SK-N-SH (cell line): ENCODE measurements around the gene WWP2. TPM values are rescaled to one million over a fixed set of nuclear protein-coding genes. Genes with fewer than 3 reads are reported as not detected.
"Not testable (repeated sequence)": the region's sequence is repeated elsewhere in the genome, so short reads cannot be mapped to it uniquely, and the experiment has no call there.

Experiments used
- CTCF ChIA-PET: fragments of 300-600, 350-600 bp; formaldehyde crosslinking; extraction: SDS; loops from one replicate; lab custom pipeline; 2021; lab: Yijun Ruan, JAX
- POLR2A ChIA-PET: fragments of 350-600 bp; sonication (Branson Sonifier 250); formaldehyde crosslinking; extraction: SDS; loops from one replicate; lab custom pipeline; 2020; ENCODE audit warnings: antibody characterized with exemption, inconsistent platforms; lab: Yijun Ruan, JAX
- DNase-seq: peaks from one replicate; pipeline ENCODE4 v3.0.0; 2012
- H2AFZ ChIP-seq: fragments of 200-600 bp; sonication (generic); 2 replicates; pipeline ENCODE4 v1.8.1; 2016; ENCODE audit warnings: antibody characterized with exemption, mild to moderate bottlenecking, low read depth
- H3F3A ChIP-seq: fragments of 200-600 bp; sonication (generic); replicated peaks from 2 replicates; pipeline ENCODE3; 2016; ENCODE audit warnings: antibody characterized with exemption, mild to moderate bottlenecking; ENCODE audit not compliant: insufficient read depth
- H3K27ac ChIP-seq, 2 experiments: fragments of 200-500 bp in 1 of 2; fragments of 200-600 bp in 1 of 2; sonication (Bioruptor generic) in 1 of 2; sonication (generic), shearing (Covaris generic) in 1 of 2; 2 replicates each; pipeline versions ENCODE4 v1.5.1 to v1.6.1; 2014 to 2016; ENCODE audit warnings: low read depth in 2 of 2, inconsistent platforms in 1 of 2, low read length in 1 of 2, mild to moderate bottlenecking in 1 of 2, mixed read lengths in 1 of 2
- H3K27me3 ChIP-seq: fragments of 200-600 bp; sonication (generic), shearing (Covaris generic); 2 replicates; pipeline ENCODE4 v1.6.1; 2016; ENCODE audit warnings: mixed run types; ENCODE audit not compliant: insufficient read depth
- H3K36me3 ChIP-seq, 2 experiments: fragments of 200-500 bp in 1 of 2; fragments of 200-600 bp in 1 of 2; sonication (Bioruptor generic) in 1 of 2; sonication (generic) in 1 of 2; replicated peaks in 1 of 2; 2 replicates each; pipeline versions ENCODE3 to v1.5.1; 2014 to 2016; ENCODE audit warnings: low read length in 1 of 2, mild to moderate bottlenecking in 1 of 2; ENCODE audit not compliant: insufficient read depth in 2 of 2, control insufficient read depth in 1 of 2
- H3K4me1 ChIP-seq, 2 experiments: fragments of 200-500 bp in 1 of 2; fragments of 200-600 bp in 1 of 2; sonication (Bioruptor generic) in 1 of 2; sonication (generic), shearing (Covaris generic) in 1 of 2; 2 replicates each; pipeline versions ENCODE4 v1.5.1 to v1.6.1; 2014 to 2016; ENCODE audit warnings: low read depth in 1 of 2, low read length in 1 of 2, mixed run types in 1 of 2; ENCODE audit not compliant: insufficient read depth in 2 of 2, control insufficient read depth in 1 of 2
- H3K4me2 ChIP-seq: fragments of 200-600 bp; sonication (generic), shearing (Covaris generic); 2 replicates; pipeline ENCODE4 v1.6.1; 2017; ENCODE audit warnings: mixed run types
- H3K4me3 ChIP-seq, 2 experiments: fragments of 200-500 bp in 1 of 2; fragments of 200-600 bp in 1 of 2; sonication (Bioruptor generic) in 1 of 2; sonication (generic), shearing (Covaris generic) in 1 of 2; 2 replicates each; pipeline versions ENCODE4 v1.5.1 to v1.8.1; 2014 to 2016; ENCODE audit warnings: low read depth in 2 of 2, inconsistent platforms in 1 of 2, low read length in 1 of 2, mild to moderate bottlenecking in 1 of 2, mixed read lengths in 1 of 2, moderate library complexity in 1 of 2
- H3K79me2 ChIP-seq: fragments of 200-600 bp; sonication (generic); 2 replicates; pipeline ENCODE4 v1.8.1; 2017; ENCODE audit warnings: mild to moderate bottlenecking; ENCODE audit not compliant: insufficient read depth
- H3K9ac ChIP-seq: fragments of 200-600 bp; sonication (generic); 2 replicates; pipeline ENCODE4 v1.6.1; 2017; ENCODE audit warnings: mixed run types
- H3K9me2 ChIP-seq: fragments of 200-600 bp; sonication (generic); 2 replicates; pipeline ENCODE4 v1.6.1; 2017; ENCODE audit warnings: mixed run types
- H3K9me3 ChIP-seq: fragments of 200-600 bp; sonication (generic); 2 replicates; pipeline ENCODE4 v1.6.1; 2017; ENCODE audit warnings: mixed run types, mild to moderate bottlenecking, moderate library complexity
- H4K20me1 ChIP-seq: fragments of 200-600 bp; sonication (generic); 2 replicates; pipeline ENCODE4 v1.6.1; 2017; ENCODE audit warnings: mild to moderate bottlenecking, mixed run types; ENCODE audit not compliant: insufficient read depth
- CTCF ChIP-seq: fragments of 200-600 bp; sonication (generic); IDR thresholded peaks from 2 replicates; pipeline ENCODE4 v1.6.1; 2017; ENCODE audit warnings: antibody characterized with exemption, mild to moderate bottlenecking, moderate library complexity
- EP300 ChIP-seq, 2 experiments: IDR thresholded peaks; 2 replicates each; pipeline versions ENCODE4 v1.4.0 to v1.6.1; 2012; ENCODE audit warnings: borderline replicate concordance in 1 of 2, low read depth in 1 of 2, low read length in 1 of 2
- FOSL2 ChIP-seq: IDR thresholded peaks from 2 replicates; pipeline ENCODE4 v1.4.0; 2012; ENCODE audit warnings: low read depth, mild to moderate bottlenecking, moderate library complexity, borderline replicate concordance
- FOXM1 ChIP-seq: IDR thresholded peaks from 2 replicates; pipeline ENCODE4 v1.4.0; 2012; ENCODE audit warnings: low read depth, mild to moderate bottlenecking
- GABPA ChIP-seq: IDR thresholded peaks from 2 replicates; pipeline ENCODE4 v1.4.0; 2012; ENCODE audit warnings: low read depth, mild to moderate bottlenecking
- GATA2 ChIP-seq: sonication (generic); formaldehyde crosslinking; IDR thresholded peaks from 2 replicates; pipeline ENCODE4 v1.5.0; 2020; ENCODE audit warnings: mild to moderate bottlenecking, missing genetic modification reagents
- MAX ChIP-seq: IDR thresholded peaks from 2 replicates; pipeline ENCODE4 v1.4.0; 2012; ENCODE audit warnings: low read depth
- NFIC ChIP-seq: IDR thresholded peaks from 2 replicates; pipeline ENCODE4 v1.4.0; 2012; ENCODE audit warnings: borderline replicate concordance
- NRF1 ChIP-seq: IDR thresholded peaks from 2 replicates; pipeline ENCODE4 v1.6.1; 2012; ENCODE audit warnings: low read depth, mild to moderate bottlenecking, low read length
- PBX3 ChIP-seq: IDR thresholded peaks from 2 replicates; pipeline ENCODE4; 2012
- POLR2AphosphoS5 ChIP-seq: IDR thresholded peaks from 2 replicates; pipeline ENCODE4 v1.6.1; 2012; ENCODE audit warnings: low read depth, low read length
- RAD21 ChIP-seq: IDR thresholded peaks from 2 replicates; pipeline ENCODE4 v1.6.1; 2012; ENCODE audit warnings: mild to moderate bottlenecking, low read length
- RCOR1 ChIP-seq: fragments of 150-350 bp; IDR thresholded peaks from 2 replicates; pipeline ENCODE4 v1.6.1; 2017; ENCODE audit warnings: antibody characterized with exemption, low read length
- RFX5 ChIP-seq: IDR thresholded peaks from 2 replicates; pipeline ENCODE4 v1.6.1; 2012; ENCODE audit warnings: mild to moderate bottlenecking, improper control_type of control experiment, low read length
- RXRA ChIP-seq: IDR thresholded peaks from 2 replicates; pipeline ENCODE4 v1.4.0; 2012; ENCODE audit warnings: low read depth, mild to moderate bottlenecking, borderline replicate concordance
- TCF12 ChIP-seq: IDR thresholded peaks from 2 replicates; pipeline ENCODE4 v1.4.0; 2012
- TEAD4 ChIP-seq: IDR thresholded peaks from 2 replicates; pipeline ENCODE4 v1.4.0; 2012; ENCODE audit warnings: mild to moderate bottlenecking, borderline replicate concordance; ENCODE audit not compliant: insufficient read depth
- USF2 ChIP-seq: fragments of 150-350 bp; IDR thresholded peaks from 2 replicates; pipeline ENCODE4 v1.6.1; 2017; ENCODE audit warnings: antibody characterized with exemption, low read length, low read depth, borderline replicate concordance
- ZBTB33 ChIP-seq: IDR thresholded peaks from 2 replicates; pipeline ENCODE4 v1.4.0; 2012; ENCODE audit warnings: low read depth, borderline replicate concordance
- WGBS: methylation state at CpG from one replicate; pipeline ENCODE4 v1.1.6; 2017; ENCODE audit warnings: low lambda C conversion rate; 5-methylcytosine and 5-hydroxymethylcytosine counted together
- polyA plus RNA-seq, 3 experiments: library from polyadenylated mRNA; depleted of rRNA; stranded (reverse); fragments of >200 nt; gene quantifications; 2 replicates each; pipeline ENCODE4 v1.2.3, GENCODE V29; 2012

The WWP2 gene
- polyA plus RNA-seq, 1 of the 3 experiments (the other 2 are of a cell fraction), result 13.3 TPM

- DNase-seq, result no peak
- Histone ChIP-seq H4K20me1 (no peaks in the 10 kb centered on the region), H3K4me3 (no peak overlapping the region), H3F3A (peaks cover 13% of the 10 kb centered on the region), H3K27me3 (no peaks in the 10 kb centered on the region), H3K27ac (no peak overlapping the region), H3K36me3 (no peaks in the 10 kb centered on the region), H3K9me2 (no peaks in the 10 kb centered on the region), H2AFZ (no peak overlapping the region), H3K4me1 (peaks cover 0 to 10% of the 10 kb centered on the region in 2 experiments; a peak in 2 of 4 replicates), H3K9ac (no peak overlapping the region), H3K9me3 (no peaks in the 10 kb centered on the region), H3K79me2 (no peaks in the 10 kb centered on the region), H3K4me2 (no peak overlapping the region)
- TF ChIP-seq RXRA, result no peak
- no peak for TF ChIP-seq CTCF
- no peak for TF ChIP-seq RFX5
- TF ChIP-seq PBX3, result no peak
- TF ChIP-seq GATA2 (CRISPR knock-in tag), result no peak
- no peak for TF ChIP-seq RAD21
- CTCF ChIA-PET, result no interaction called here
- WGBS, result 95% methylated on average over 6 of the region's 6 CpGs
- POLR2A ChIA-PET, result no interaction called here
These were observed 91.3 kb downstream of the WWP2 start for GRCh38 chr16:69853481-69853880.

- CTCF ChIA-PET, H3K27me3 ChIP-seq, H3K9ac ChIP-seq, H3K9me3 ChIP-seq, H3K4me1 ChIP-seq, H3K9me2 ChIP-seq, H3K4me3 ChIP-seq, H3K79me2 ChIP-seq, H2AFZ ChIP-seq, POLR2A ChIA-PET, H3K36me3 ChIP-seq, H3F3A ChIP-seq, H3K27ac ChIP-seq, DNase-seq, H4K20me1 ChIP-seq, H3K4me2 ChIP-seq: not testable (repeated sequence)
- 90% methylated on average over 5 of the region's 5 CpGs for WGBS
These were observed 92.6 kb downstream of the WWP2 start for GRCh38 chr16:69854776-69855175.

GRCh38 chr16:69855592-69855991 is 93.5 kb downstream of the WWP2 start:
- Histone ChIP-seq H4K20me1 (no peaks in the 10 kb centered on the region), H3K27ac (no peak overlapping the region), H3K36me3 (no peaks in the 10 kb centered on the region), H3K9me2 (no peaks in the 10 kb centered on the region), H3F3A (no peaks in the 10 kb centered on the region), H3K4me2 (no peak overlapping the region), H3K4me1 (no peaks in the 10 kb centered on the region; a peak in 2 of 4 replicates), H3K4me3 (no peak overlapping the region), H3K27me3 (no peaks in the 10 kb centered on the region), H3K9me3 (no peaks in the 10 kb centered on the region), H2AFZ (no peak overlapping the region), H3K79me2 (no peaks in the 10 kb centered on the region), H3K9ac (no peak overlapping the region)
- 58% methylated on average over 2 of the region's 2 CpGs for WGBS
- CTCF ChIA-PET, result no interaction called here
- POLR2A ChIA-PET, result no interaction called here
- no peak for DNase-seq
- TF ChIP-seq POLR2AphosphoS5 (no peak), GABPA (no peak), NRF1 (no peak), EP300 (IDR thresholded peaks at IDR 0.05; ENCODE audit: borderline replicate concordance in 1 of 2, low read depth in 1 of 2, low read length in 1 of 2) (no peak), FOSL2 (no peak), TEAD4 (no peak), ZBTB33 (no peak), NFIC (no peak), TCF12 (no peak), RCOR1 (no peak), USF2 (no peak), FOXM1 (no peak), MAX (no peak)
